ENCODE measurements around the gene UVRAG. TPM values are rescaled to one million over a fixed set of nuclear protein-coding genes. Genes with fewer than 3 reads are reported as not detected.
A peak's percentile ranks its signal among the peaks of the same experiment; 100 is the strongest.
"Not testable (repeated sequence)": the region's sequence is repeated elsewhere in the genome, so short reads cannot be mapped to it uniquely, and the experiment has no call there.

UVRAG gene
- total and polyA plus RNA-seq, 4 donors: 7.9 to 47.0 (median 20.1) TPM

DNA sequence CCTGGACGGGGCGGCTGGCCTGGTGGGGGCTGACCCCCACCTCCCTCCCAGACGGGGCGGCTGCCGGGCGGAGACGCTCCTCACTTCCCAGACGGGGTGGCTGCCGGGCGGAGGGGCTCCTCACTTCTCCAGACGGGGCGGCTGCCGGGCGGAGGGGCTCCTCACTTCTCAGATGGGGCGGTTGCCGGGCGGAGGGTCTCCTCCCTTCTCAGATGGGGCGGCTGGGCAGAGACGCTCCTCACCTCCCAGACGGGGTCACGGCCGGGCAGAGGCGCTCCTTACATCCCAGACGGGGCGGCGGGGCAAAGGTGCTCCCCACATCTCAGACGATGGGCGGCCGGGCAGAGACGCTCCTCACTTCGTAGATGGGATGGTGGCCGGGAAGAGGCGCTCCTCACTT lies 62.9 kb downstream of the UVRAG start:
- H3K9me3 ChIP-seq (ENCODE audit: control insufficient read depth, low read length); ATAC-seq (ENCODE audit: low FRiP score); H3K4me3 ChIP-seq (ENCODE audit: low read length in 2 of 2); intact Hi-C loops (cut with DNase I); H3K4me1 ChIP-seq (ENCODE audit: control insufficient read depth in 1 of 2, insufficient read depth in 2 of 2, low read length in 2 of 2); H3K27ac ChIP-seq (ENCODE audit: low read depth in 1 of 2, low read length in 2 of 2); H3K27me3 ChIP-seq (ENCODE audit: control insufficient read depth in 1 of 2, insufficient read depth in 2 of 2, low read length in 1 of 2); H3K36me3 ChIP-seq (ENCODE audit: control insufficient read depth in 1 of 2, insufficient read depth in 2 of 2, low read length in 1 of 2): not testable (repeated sequence)
- WGBS, 2 donors: 96 to 98% methylated on average over 5 to 33 of the region's 33 CpGs
- peak in 1 of 2 donors; percentile 64 for DNase-seq

DNA sequence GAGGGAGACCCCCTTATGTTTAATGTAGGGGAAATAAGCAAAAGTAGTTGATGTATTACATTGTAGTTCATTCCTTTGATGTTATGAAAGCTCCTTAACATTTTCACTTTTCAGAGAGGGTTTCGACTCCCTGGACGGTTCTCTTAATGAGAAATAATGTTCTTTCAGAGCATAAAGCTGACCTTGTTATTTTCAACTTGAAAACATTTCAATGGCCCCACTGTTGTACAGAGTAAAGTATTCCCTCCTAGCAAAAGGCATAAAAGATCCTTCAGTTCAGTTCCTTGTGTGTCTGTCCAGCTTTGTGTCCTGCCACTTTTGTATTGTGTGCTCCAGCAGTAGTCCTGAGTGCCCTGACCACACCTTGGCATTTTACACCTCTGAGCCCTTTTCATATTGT lies 63.9 kb downstream of the UVRAG start:
- no peak overlapping the region for H3K27ac ChIP-seq (ENCODE audit: low read depth in 1 of 2, low read length in 2 of 2)
- DNase-seq (no peak), ATAC-seq (ENCODE audit: low FRiP score) (no peak)
- intact Hi-C loops (cut with DNase I): no loop called here
- WGBS, 2 donors: 90 to 95% methylated on average over 2 of the region's 2 CpGs
- H3K36me3 ChIP-seq (ENCODE audit: control insufficient read depth in 1 of 2, insufficient read depth in 2 of 2, low read length in 1 of 2): no peaks in the 10 kb centered on the region
- H3K27me3 ChIP-seq (ENCODE audit: control insufficient read depth in 1 of 2, insufficient read depth in 2 of 2, low read length in 1 of 2): no peaks in the 10 kb centered on the region
- no peak overlapping the region for H3K4me3 ChIP-seq (ENCODE audit: low read length in 2 of 2)
- H3K9me3 ChIP-seq (ENCODE audit: control insufficient read depth, low read length): no peaks in the 10 kb centered on the region
- no peaks in the 10 kb centered on the region for H3K4me1 ChIP-seq (ENCODE audit: control insufficient read depth in 1 of 2, insufficient read depth in 2 of 2, low read length in 2 of 2)

GRCh38 chr11:75879737-75880136 lies 64.7 kb downstream of the UVRAG start:
- intact Hi-C loops (cut with DNase I): no loop called here
- Histone ChIP-seq H3K4me3 (ENCODE audit: low read length in 2 of 2) (no peak overlapping the region), H3K27me3 (ENCODE audit: control insufficient read depth in 1 of 2, insufficient read depth in 2 of 2, low read length in 1 of 2) (no peaks in the 10 kb centered on the region), H3K36me3 (ENCODE audit: control insufficient read depth in 1 of 2, insufficient read depth in 2 of 2, low read length in 1 of 2) (no peaks in the 10 kb centered on the region), H3K9me3 (ENCODE audit: control insufficient read depth, low read length) (no peaks in the 10 kb centered on the region), H3K4me1 (ENCODE audit: control insufficient read depth in 1 of 2, insufficient read depth in 2 of 2, low read length in 2 of 2) (no peaks in the 10 kb centered on the region), H3K27ac (ENCODE audit: low read depth in 1 of 2, low read length in 2 of 2) (no peak overlapping the region)
- 93% methylated on average over 9 of the region's 9 CpGs for WGBS, 2 donors
- ATAC-seq (ENCODE audit: low FRiP score) (no peak), DNase-seq (no peak)

- H3K4me1 ChIP-seq (ENCODE audit: control insufficient read depth in 1 of 2, insufficient read depth in 2 of 2, low read length in 2 of 2); H3K4me3 ChIP-seq (ENCODE audit: low read length in 2 of 2); intact Hi-C loops (cut with DNase I); H3K9me3 ChIP-seq (ENCODE audit: control insufficient read depth, low read length); H3K27ac ChIP-seq (ENCODE audit: low read depth in 1 of 2, low read length in 2 of 2); ATAC-seq (ENCODE audit: low FRiP score); H3K27me3 ChIP-seq (ENCODE audit: control insufficient read depth in 1 of 2, insufficient read depth in 2 of 2, low read length in 1 of 2); H3K36me3 ChIP-seq (ENCODE audit: control insufficient read depth in 1 of 2, insufficient read depth in 2 of 2, low read length in 1 of 2); DNase-seq: not testable (repeated sequence)
- WGBS, 2 donors: 94 to 96% methylated on average over 8 of the region's 8 CpGs
Observed at GRCh38 chr11:75880343-75880742, 65.3 kb downstream of the UVRAG start.

- ATAC-seq (ENCODE audit: low FRiP score) (no peak), DNase-seq (no peak)
- intact Hi-C loops (cut with DNase I): no loop called here
- no peaks in the 10 kb centered on the region for H3K36me3 ChIP-seq (ENCODE audit: control insufficient read depth in 1 of 2, insufficient read depth in 2 of 2, low read length in 1 of 2)
- no peaks in the 10 kb centered on the region for H3K4me1 ChIP-seq (ENCODE audit: control insufficient read depth in 1 of 2, insufficient read depth in 2 of 2, low read length in 2 of 2)
- no peak overlapping the region for H3K4me3 ChIP-seq (ENCODE audit: low read length in 2 of 2)
- no peaks in the 10 kb centered on the region for H3K9me3 ChIP-seq (ENCODE audit: control insufficient read depth, low read length)
- no peaks in the 10 kb centered on the region for H3K27me3 ChIP-seq (ENCODE audit: control insufficient read depth in 1 of 2, insufficient read depth in 2 of 2, low read length in 1 of 2)
- no peak overlapping the region for H3K27ac ChIP-seq (ENCODE audit: low read depth in 1 of 2, low read length in 2 of 2)
Observed at GRCh38 chr11:75884321-75884720, 69.3 kb downstream of the UVRAG start.

- no peak overlapping the region for H3K4me3 ChIP-seq (ENCODE audit: low read length in 2 of 2)
- intact Hi-C loops (cut with DNase I): no loop called here
- H3K36me3 ChIP-seq (ENCODE audit: control insufficient read depth in 1 of 2, insufficient read depth in 2 of 2, low read length in 1 of 2): peaks cover 0 to 2% of the 10 kb centered on the region in 2 donors
- no peaks in the 10 kb centered on the region for H3K9me3 ChIP-seq (ENCODE audit: control insufficient read depth, low read length)
- WGBS, 2 donors: 96 to 98% methylated on average over 3 of the region's 3 CpGs
- ATAC-seq (ENCODE audit: low FRiP score) (no peak), DNase-seq (no peak)
- no peak overlapping the region for H3K27ac ChIP-seq (ENCODE audit: low read depth in 1 of 2, low read length in 2 of 2)
- no peaks in the 10 kb centered on the region for H3K27me3 ChIP-seq (ENCODE audit: control insufficient read depth in 1 of 2, insufficient read depth in 2 of 2, low read length in 1 of 2)
- no peaks in the 10 kb centered on the region for H3K4me1 ChIP-seq (ENCODE audit: control insufficient read depth in 1 of 2, insufficient read depth in 2 of 2, low read length in 2 of 2)
Observed at GRCh38 chr11:75888416-75888815, 73.4 kb downstream of the UVRAG start.

DNA sequence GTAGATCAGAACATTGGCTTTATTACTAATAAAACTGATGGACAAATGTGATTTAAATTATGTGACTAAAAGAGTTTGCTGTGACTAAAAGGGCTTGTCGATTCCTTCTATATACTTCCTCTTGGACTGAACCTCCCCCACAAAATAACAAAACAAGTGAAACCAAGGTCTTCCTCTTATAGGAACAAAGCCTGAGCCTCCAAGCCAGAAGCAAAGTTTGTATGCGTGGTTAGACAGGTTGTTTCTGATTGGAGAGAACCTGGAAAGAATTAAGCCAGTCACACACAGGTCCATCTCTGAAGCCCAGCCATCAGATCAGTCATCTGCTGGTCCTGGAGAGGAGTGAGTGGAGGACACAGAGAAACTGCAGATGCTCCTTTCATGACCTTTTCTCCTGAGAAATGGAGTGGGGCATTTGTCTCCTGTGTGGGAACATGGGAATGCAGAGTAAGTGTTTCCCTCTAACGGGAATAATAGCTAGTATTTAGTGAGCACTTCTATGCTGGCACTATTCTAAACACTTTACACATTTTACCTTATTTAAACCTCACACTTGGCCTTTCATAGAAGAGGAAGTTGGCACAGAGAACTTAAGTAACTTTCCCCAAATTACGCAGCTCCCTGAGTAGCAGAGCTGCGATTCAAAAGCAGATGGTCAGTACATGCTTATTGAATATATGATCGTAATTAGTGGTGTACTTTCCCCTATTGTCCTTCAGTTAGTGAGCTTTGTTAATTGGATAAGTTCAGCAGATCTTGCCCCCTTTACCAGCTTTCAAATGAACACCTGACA lies 77.1 kb downstream of the UVRAG start:
- intact Hi-C loops (cut with DNase I): loop anchor here in 1 of 2 donors (2.0 kb wide), 1 partner anchor 261 kb away; no protein-coding TSS in a partner anchor
- no peak for ATAC-seq (ENCODE audit: low FRiP score)

DNA sequence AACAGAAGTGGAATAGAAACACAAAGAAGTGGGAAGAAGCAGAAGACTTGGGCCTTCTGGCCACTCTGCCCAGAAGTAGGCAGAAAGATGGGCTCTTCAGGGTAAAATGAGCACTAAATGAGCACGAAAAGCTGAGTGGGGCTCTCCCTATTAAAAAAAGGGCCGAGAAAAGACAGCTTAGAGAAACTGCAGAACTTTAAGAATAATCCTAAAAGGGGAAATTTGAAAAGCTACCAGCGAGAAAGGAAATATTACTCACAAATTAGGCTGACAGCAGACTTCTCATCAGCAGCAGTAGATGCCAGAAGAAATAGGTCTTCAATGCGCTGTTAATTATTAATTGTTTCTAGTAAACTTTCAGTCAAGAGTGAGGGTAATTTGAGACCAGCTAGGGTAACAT lies 78.2 kb downstream of the UVRAG start:
- intact Hi-C loops (cut with DNase I): loop anchor here in 1 of 2 donors (2.0 kb wide), 1 partner anchor 260 kb away; no protein-coding TSS in a partner anchor
- DNase-seq (no peak), ATAC-seq (ENCODE audit: low FRiP score) (no peak)
- Histone ChIP-seq H3K4me1 (ENCODE audit: control insufficient read depth in 1 of 2, insufficient read depth in 2 of 2, low read length in 2 of 2) (no peaks in the 10 kb centered on the region), H3K36me3 (ENCODE audit: control insufficient read depth in 1 of 2, insufficient read depth in 2 of 2, low read length in 1 of 2) (peaks cover 0 to 2% of the 10 kb centered on the region in 2 donors), H3K4me3 (ENCODE audit: low read length in 2 of 2) (no peak overlapping the region), H3K27me3 (ENCODE audit: control insufficient read depth in 1 of 2, insufficient read depth in 2 of 2, low read length in 1 of 2) (no peaks in the 10 kb centered on the region), H3K9me3 (ENCODE audit: control insufficient read depth, low read length) (no peaks in the 10 kb centered on the region), H3K27ac (ENCODE audit: low read depth in 1 of 2, low read length in 2 of 2) (no peak overlapping the region)
- 93 to 95% methylated on average over 4 of the region's 4 CpGs for whole genome bisulfite sequencing, 2 donors

More for the DNA sequence above, 77.1 kb downstream of the UVRAG start:
- H3K9me3 ChIP-seq (ENCODE audit: control insufficient read depth, low read length): no peaks in the 10 kb centered on the region
- no peak for DNase-seq
- H3K4me1 ChIP-seq (ENCODE audit: control insufficient read depth in 1 of 2, insufficient read depth in 2 of 2, low read length in 2 of 2): no peaks in the 10 kb centered on the region
- no peak overlapping the region for H3K27ac ChIP-seq (ENCODE audit: low read depth in 1 of 2, low read length in 2 of 2)
- H3K27me3 ChIP-seq (ENCODE audit: control insufficient read depth in 1 of 2, insufficient read depth in 2 of 2, low read length in 1 of 2): no peaks in the 10 kb centered on the region
- 88 to 91% methylated on average over 6 of the region's 6 CpGs for WGBS, 2 donors
- H3K36me3 ChIP-seq (ENCODE audit: control insufficient read depth in 1 of 2, insufficient read depth in 2 of 2, low read length in 1 of 2): peaks cover 0 to 2% of the 10 kb centered on the region in 2 donors
- H3K4me3 ChIP-seq (ENCODE audit: low read length in 2 of 2): no peak overlapping the region

GRCh38 chr11:75894036-75894585 lies 79.1 kb downstream of the UVRAG start:
- ATAC-seq (ENCODE audit: low FRiP score): no peak
- 81 to 84% methylated on average over 3 of the region's 3 CpGs for WGBS, 2 donors
- intact Hi-C loops (cut with DNase I): no loop called here

More at GRCh38 chr11:75894036-75894585, 79.1 kb downstream of the UVRAG start:
- Histone ChIP-seq H3K36me3 (ENCODE audit: control insufficient read depth in 1 of 2, insufficient read depth in 2 of 2, low read length in 1 of 2) (peaks cover 0 to 2% of the 10 kb centered on the region in 2 donors), H3K4me3 (ENCODE audit: low read length in 2 of 2) (no peak overlapping the region), H3K27me3 (ENCODE audit: control insufficient read depth in 1 of 2, insufficient read depth in 2 of 2, low read length in 1 of 2) (no peaks in the 10 kb centered on the region), H3K4me1 (ENCODE audit: control insufficient read depth in 1 of 2, insufficient read depth in 2 of 2, low read length in 2 of 2) (no peaks in the 10 kb centered on the region), H3K27ac (ENCODE audit: low read depth in 1 of 2, low read length in 2 of 2) (no peak overlapping the region), H3K9me3 (ENCODE audit: control insufficient read depth, low read length) (no peaks in the 10 kb centered on the region)
- no peak for DNase-seq
